Dermis lymphatic vessel endothelial cell (primary cell): ENCODE measurements around the gene YWHAE. TPM values are rescaled to one million over a fixed set of nuclear protein-coding genes. Genes with fewer than 3 reads are reported as not detected.

ENCODE experiments used
- total RNA-seq: library from RNA; depleted of rRNA; stranded (reverse); fragments of >200 nt; gene quantifications from 2 replicates; pipeline ENCODE4 v1.2.1, GENCODE V29; 2014

The YWHAE gene
- total RNA-seq = 407 and 501 TPM in 2 replicates

DNA sequence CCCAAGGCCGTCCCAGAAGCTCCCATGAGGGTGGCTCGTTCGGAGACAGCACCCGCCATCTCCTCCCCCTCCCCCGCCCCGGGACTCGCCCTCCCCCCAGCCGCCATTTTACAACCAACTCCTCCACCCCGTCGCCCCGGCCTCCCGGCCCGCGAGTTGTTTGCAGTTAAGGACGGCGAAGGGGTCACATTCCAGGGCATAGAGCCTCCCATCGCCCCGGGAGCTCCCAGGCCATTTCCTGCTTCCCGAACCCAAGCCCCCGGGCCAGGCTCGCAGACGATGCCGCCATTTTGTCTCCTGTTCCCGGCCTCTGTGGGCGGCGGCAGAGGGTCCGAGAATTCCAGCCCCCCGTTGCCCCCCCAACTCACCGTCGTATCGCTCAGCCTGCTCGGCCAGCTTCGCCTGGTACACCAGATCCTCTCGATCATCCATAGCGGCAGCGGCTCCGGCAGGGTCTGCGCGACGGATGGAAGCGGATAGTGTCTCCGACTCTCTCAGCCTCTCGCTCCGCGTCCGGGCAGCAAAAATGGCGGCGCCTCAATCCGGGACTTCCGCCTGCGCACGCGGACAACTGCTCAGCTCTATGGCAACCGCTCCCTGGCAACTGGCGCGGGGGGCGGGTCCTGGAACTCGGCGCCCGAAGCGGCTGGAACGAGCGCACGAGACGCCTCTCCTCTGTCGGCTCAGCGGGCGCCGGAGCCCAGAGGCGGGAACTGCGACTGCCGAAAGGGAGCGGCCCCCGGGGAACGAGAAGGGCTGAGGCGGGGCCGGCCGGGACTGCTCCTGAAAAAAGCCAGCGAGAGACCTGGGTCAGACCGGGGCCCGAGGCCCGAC, at the start of gene YWHAE:
YWHAE (minus strand) TSS at position 544 of the 834 bp plus-strand sequence; CDS start at position 432, 112 bp downstream.

Other genes with a start within 250 kb of the YWHAE start
- gene ABR, start 220.2 kb downstream of the YWHAE start, total RNA-seq = 29.8 and 33.0 TPM in 2 replicates
- gene BHLHA9, start 129.8 kb downstream of the YWHAE start, total RNA-seq = not detected in 2 replicates
- gene TRARG1, start 120.6 kb downstream of the YWHAE start, total RNA-seq = not detected in 2 replicates
- gene CRK, start 56.0 kb upstream of the YWHAE start, total RNA-seq = 135 and 146 TPM in 2 replicates
- 141 and 164 TPM in 2 replicates for gene MYO1C, start 92.5 kb upstream of the YWHAE start, total RNA-seq
- gene INPP5K, start 116.4 kb upstream of the YWHAE start, total RNA-seq = 57.4 and 65.8 TPM in 2 replicates
- gene PITPNA, start 162.6 kb upstream of the YWHAE start, total RNA-seq = 15.5 and 17.8 TPM in 2 replicates
- gene SLC43A2, start 228.6 kb upstream of the YWHAE start, total RNA-seq = 18.0 and 39.1 TPM in 2 replicates
- 69.7 and 105 TPM in 2 replicates for gene SCARF1, start 245.5 kb upstream of the YWHAE start, total RNA-seq
- gene RILP, start 249.6 kb upstream of the YWHAE start, total RNA-seq = 11.1 and 12.4 TPM in 2 replicates